ENCODE results near the gene DYSF. TPM values are rescaled to one million over a fixed set of nuclear protein-coding genes. Genes with fewer than 3 reads are reported as not detected.
"Not testable (repeated sequence)": the region's sequence is repeated elsewhere in the genome, so short reads cannot be mapped to it uniquely, and the experiment has no call there.

Gene DYSF
- polyA plus RNA-seq, 3 donors from 2014 or later: 3.4 to 5.0 (median 4.2) TPM

DNA sequence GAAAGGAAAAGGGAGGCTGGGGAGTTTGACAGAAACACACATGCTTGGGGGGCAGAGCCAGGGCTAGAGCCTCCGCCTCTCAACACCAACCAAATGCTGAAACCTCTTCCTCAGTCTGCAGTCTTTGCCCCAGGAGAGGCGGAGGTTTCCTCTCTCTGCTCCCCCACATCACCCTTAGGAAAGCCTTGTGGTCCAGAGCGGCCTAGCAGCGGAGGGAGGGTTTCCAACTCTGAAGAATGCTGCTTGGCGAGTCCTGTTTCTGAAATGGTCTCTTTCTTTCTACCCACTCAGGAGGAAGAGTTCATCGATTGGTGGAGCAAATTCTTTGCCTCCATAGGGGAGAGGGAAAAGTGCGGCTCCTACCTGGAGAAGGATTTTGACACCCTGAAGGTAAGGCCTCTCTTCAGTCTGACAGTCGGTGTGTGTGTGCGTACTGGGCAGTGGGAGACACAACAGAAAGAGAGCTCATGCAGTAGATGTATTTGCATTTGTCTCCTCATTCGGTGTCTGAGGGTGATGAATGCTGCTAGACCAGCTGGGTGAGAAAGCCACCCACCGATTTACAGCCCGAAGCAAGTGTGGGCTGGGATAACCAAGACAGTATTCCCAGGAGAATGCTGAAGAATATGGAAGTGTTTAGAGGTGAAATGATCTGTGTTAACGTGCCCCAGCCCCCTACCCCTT is 190.5 kb downstream of the DYSF start:
- H3K9me3 Mint-ChIP-seq: peaks cover 0 to 2% (median 0%) of the 10 kb centered on the region in 6 donors
- no peak overlapping the region for H3K27ac Mint-ChIP-seq
- peaks cover 0 to 10% (median 4%) of the 10 kb centered on the region in 3 donors for H3K36me3 Mint-ChIP-seq
- H3K4me1 Mint-ChIP-seq: no peaks in the 10 kb centered on the region
- H3K27me3 Mint-ChIP-seq (ENCODE audit: low read depth in 3 of 3): peaks cover 0 to 6% (median 6%) of the 10 kb centered on the region in 3 donors
- DNase-seq: no peak
- H3K4me3 Mint-ChIP-seq: no peak overlapping the region

DNA sequence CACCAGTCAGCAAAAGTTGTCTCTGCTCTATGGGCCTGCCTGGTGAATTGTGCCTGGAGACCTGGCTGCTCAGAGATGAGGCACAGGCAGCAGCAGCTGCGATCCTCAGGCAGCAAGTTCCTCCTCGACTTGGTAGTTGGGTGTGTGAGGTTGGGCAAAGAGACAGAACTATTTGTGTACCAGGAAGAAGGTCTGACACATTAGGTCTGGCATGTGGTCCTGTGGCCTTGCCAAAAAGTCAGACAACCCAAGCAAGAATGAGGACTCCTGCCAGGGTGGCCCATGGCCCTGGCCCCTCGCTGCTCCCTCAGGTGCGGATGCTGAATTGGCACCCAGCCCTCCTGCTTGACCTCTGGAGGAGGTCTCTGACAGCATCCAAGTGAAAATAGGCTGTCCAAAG is 192.7 kb downstream of the DYSF start:
- peaks cover 0 to 10% (median 4%) of the 10 kb centered on the region in 3 donors for H3K36me3 Mint-ChIP-seq
- no peak overlapping the region for H3K4me3 Mint-ChIP-seq
- H3K9me3 Mint-ChIP-seq: peaks cover 0 to 2% (median 0%) of the 10 kb centered on the region in 6 donors
- peaks cover 0 to 6% (median 6%) of the 10 kb centered on the region in 3 donors for H3K27me3 Mint-ChIP-seq (ENCODE audit: low read depth in 3 of 3)
- no peaks in the 10 kb centered on the region for H3K4me1 Mint-ChIP-seq
- no peak overlapping the region for H3K27ac Mint-ChIP-seq
- no peak for DNase-seq

DNA sequence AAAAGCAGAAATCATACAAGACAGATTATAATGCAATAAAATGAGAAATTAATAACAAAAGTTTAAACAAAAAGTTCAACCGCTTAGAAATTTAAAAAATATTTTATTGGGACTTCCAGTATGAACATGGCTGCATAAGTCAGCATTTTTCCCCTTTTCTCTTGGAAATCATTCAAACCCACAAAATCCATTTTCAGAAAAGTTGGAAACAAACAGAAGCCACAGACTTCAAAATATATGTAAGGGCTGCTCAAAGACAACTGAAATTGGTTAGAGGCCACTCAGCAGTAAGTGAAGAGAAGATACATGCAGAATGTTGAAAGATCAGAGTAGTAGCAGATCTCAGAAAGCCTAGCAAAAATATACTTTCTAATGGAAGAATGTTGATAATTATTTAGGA is 194.0 kb downstream of the DYSF start:
- Mint-ChIP-seq H3K36me3 (peaks cover 0 to 10% (median 4%) of the 10 kb centered on the region in 3 donors), H3K9me3 (peaks cover 0 to 2% (median 0%) of the 10 kb centered on the region in 6 donors), H3K27me3 (ENCODE audit: low read depth in 3 of 3) (peaks cover 0 to 6% (median 2%) of the 10 kb centered on the region in 3 donors), H3K4me3 (no peak overlapping the region), H3K27ac (no peak overlapping the region), H3K4me1 (no peaks in the 10 kb centered on the region)
- no peak for DNase-seq

DNA sequence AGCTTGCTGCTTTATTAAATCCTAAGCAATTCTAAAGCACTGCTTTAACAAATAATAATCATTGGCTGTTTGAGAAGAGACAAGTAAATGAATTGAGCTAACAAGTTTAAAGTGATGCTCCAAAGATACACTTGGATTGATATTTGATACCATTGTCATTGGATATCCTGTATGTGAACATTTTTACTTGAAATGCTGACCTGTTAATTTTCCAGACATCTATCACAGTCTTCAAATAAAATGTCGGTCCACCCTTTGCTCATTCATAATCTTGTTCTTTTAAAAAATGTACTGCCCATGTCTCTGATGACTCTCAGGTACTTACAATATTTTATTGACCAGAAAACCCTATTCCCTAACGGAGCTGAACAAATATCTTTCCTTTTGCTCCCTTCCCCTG is 202.1 kb downstream of the DYSF start:
- peaks cover 0 to 22% (median 20%) of the 10 kb centered on the region in 3 donors for H3K36me3 Mint-ChIP-seq
- H3K4me3 Mint-ChIP-seq: no peak overlapping the region
- no peak for DNase-seq
- H3K27ac Mint-ChIP-seq: no peak overlapping the region
- H3K9me3 Mint-ChIP-seq: peaks cover 7 to 16% (median 13%) of the 10 kb centered on the region in 6 donors
- peaks cover 0 to 2% (median 2%) of the 10 kb centered on the region in 3 donors for H3K27me3 Mint-ChIP-seq (ENCODE audit: low read depth in 3 of 3)
- no peaks in the 10 kb centered on the region for H3K4me1 Mint-ChIP-seq

DNA sequence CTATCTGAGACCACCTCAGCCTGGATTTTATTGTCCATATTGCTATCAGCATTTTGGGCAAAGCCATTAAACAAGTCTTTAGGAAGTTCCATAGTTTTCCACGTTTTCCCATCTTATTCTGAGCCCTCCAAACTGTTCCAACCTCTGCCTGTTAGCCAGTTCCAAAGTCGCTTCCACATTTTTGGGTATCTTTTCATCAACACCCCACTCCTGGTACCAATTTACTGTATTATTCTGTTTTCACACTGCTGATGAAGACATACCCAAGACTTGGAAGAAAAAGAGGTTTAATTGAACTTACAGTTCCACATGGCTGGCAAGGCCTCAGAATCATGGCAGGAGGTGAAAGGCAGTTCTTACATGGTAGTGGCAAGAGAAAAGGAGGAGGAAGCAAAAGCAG is 204.9 kb downstream of the DYSF start:
- H3K4me1 Mint-ChIP-seq; H3K27ac Mint-ChIP-seq; H3K4me3 Mint-ChIP-seq; DNase-seq; H3K27me3 Mint-ChIP-seq (ENCODE audit: low read depth in 3 of 3): not testable (repeated sequence)
- Mint-ChIP-seq H3K9me3 (peaks cover 7 to 16% (median 11%) of the 10 kb centered on the region in 6 donors), H3K36me3 (peaks cover 0 to 22% (median 20%) of the 10 kb centered on the region in 3 donors)

DNA sequence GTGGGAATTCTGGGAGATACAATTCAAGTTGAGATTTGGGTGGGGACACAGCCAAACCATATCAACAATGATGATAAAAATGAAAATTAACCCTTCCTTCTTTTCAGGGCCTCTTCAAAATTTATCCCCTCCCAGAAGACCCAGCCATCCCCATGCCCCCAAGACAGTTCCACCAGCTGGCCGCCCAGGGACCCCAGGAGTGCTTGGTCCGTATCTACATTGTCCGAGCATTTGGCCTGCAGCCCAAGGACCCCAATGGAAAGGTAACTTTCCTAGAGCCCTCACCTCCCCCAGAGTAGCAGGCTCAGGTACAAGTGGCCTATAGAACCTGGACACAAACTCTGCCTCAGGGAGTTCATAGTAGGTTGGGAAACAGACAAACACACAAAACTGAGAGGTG is 205.4 kb downstream of the DYSF start:
- Mint-ChIP-seq H3K36me3 (peaks cover 0 to 22% (median 20%) of the 10 kb centered on the region in 3 donors), H3K4me3 (no peak overlapping the region), H3K27me3 (ENCODE audit: low read depth in 3 of 3) (peaks cover 0 to 2% (median 2%) of the 10 kb centered on the region in 3 donors), H3K27ac (no peak overlapping the region), H3K4me1 (no peaks in the 10 kb centered on the region), H3K9me3 (peaks cover 7 to 16% (median 11%) of the 10 kb centered on the region in 6 donors)
- no peak for DNase-seq

DNA sequence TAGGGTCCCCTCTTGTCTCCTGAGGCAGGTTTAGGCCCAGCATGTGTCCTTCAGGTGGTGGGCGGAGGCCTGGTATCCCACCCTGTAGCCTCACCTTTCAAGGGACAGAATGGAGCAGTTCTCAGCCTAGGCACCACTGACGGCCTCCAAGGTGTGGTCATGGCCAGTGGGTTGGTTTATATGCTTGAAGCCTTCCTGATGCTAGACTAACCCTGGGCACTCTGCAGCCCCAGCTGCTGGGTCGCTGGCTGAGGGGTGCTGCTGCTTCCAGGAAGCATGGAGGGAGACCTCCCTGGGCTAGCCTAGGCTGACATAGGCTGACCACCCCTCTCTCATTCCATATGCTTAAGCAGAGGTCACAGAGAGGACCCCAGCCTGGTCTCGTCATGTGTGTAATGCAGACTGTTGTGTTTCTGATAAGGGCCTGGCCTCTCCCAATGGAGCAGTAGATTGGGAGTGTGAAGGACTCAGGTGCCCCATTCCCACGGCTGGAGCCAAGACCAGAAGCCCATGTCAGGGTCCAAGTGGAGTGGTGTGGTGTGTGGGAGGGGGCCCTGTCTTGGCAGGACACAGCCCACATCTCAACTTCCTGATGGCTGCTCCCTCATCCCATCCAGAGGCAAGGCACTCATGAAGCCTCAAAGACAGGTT is 206.6 kb downstream of the DYSF start:
- DNase-seq: no peak
- H3K4me3 Mint-ChIP-seq: no peak overlapping the region
- peaks cover 5 to 22% (median 20%) of the 10 kb centered on the region in 3 donors for H3K36me3 Mint-ChIP-seq
- peaks cover 7 to 16% (median 11%) of the 10 kb centered on the region in 6 donors for H3K9me3 Mint-ChIP-seq
- peaks cover 2% of the 10 kb centered on the region in 3 donors for H3K27me3 Mint-ChIP-seq (ENCODE audit: low read depth in 3 of 3)
- H3K27ac Mint-ChIP-seq: no peak overlapping the region
- H3K4me1 Mint-ChIP-seq: no peaks in the 10 kb centered on the region

DNA sequence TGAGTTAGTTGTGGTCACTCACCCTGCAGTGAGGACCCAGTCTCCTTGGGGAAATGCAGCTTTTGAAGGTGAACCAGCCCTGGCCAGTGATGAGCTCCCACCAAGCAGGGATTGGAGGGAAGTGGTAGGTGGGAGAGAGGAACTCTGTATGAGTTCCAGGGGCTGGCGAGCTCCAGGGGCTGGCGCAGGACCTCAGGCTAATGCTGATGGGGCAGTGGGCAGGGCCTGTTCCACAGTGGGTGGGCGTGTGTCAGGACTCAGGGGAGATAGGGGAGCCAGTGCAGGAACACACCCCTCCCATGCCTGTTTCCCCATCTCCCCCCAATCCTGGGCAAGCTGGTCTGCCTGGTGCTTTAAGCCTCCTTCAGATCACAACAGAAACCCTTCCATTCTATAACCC is 208.4 kb downstream of the DYSF start:
- H3K36me3 Mint-ChIP-seq: peaks cover 7 to 18% (median 14%) of the 10 kb centered on the region in 3 donors
- no peaks in the 10 kb centered on the region for H3K4me1 Mint-ChIP-seq
- no peak overlapping the region for H3K4me3 Mint-ChIP-seq
- peaks cover 0 to 2% (median 2%) of the 10 kb centered on the region in 3 donors for H3K27me3 Mint-ChIP-seq (ENCODE audit: low read depth in 3 of 3)
- peaks cover 5 to 16% (median 11%) of the 10 kb centered on the region in 6 donors for H3K9me3 Mint-ChIP-seq
- no peak for DNase-seq
- H3K27ac Mint-ChIP-seq: no peak overlapping the region

DNA sequence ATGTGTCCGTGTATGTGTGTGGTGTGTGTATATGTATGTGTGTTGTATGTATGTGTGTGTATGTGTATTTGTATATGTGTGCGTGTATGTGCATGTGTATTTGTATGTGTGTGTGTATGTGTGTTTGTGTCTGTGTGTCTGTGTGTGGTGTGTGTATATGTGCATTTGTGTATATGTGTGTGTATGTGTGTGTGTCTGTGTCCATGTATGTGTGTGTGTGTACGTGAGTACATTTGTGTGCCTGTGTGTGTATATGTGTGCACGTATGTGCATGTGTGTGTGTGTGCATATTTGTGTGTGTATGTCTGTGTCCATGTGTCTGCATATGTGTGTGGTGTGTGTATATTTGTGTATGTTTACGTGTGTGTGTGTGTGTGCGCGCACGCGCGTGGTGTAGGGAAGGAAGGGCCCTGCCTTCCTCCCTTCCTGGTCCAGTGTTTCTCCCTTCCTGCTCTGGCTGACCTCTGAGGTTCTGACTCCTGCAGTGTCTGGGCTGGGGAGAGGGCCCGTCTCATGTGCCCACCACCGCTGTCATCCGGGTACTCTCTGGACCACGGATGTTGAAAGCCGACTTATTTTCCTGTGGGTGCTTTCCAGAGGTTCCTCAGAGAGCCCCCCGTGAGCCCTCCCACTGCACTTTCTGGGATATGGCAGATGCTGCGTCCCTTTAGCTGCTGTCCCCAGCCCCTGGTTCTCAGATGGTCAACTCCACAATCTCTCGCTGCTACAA is 209.5 kb downstream of the DYSF start:
- no peak for DNase-seq
- H3K9me3 Mint-ChIP-seq: peaks cover 5 to 15% (median 10%) of the 10 kb centered on the region in 6 donors
- H3K27ac Mint-ChIP-seq: no peak overlapping the region
- H3K27me3 Mint-ChIP-seq (ENCODE audit: low read depth in 3 of 3): peaks cover 0 to 3% (median 2%) of the 10 kb centered on the region in 3 donors
- H3K4me3 Mint-ChIP-seq: no peak overlapping the region
- no peaks in the 10 kb centered on the region for H3K4me1 Mint-ChIP-seq
- H3K36me3 Mint-ChIP-seq: peaks cover 10 to 14% (median 13%) of the 10 kb centered on the region in 3 donors

DNA sequence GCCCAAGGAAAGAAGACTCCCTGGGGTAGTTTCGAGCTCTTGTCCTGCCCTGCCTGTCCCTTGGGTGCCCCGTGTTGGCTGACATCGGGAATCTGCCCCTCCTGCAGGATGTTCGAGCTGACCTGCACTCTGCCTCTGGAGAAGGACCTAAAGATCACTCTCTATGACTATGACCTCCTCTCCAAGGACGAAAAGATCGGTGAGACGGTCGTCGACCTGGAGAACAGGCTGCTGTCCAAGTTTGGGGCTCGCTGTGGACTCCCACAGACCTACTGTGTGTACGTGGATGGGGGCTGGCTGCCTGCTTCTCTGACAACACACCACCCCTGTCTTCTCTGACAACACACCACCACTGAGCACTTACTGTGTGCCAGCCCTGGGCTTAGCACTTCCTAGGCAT is 210.8 kb downstream of the DYSF start:
- DNase-seq: no peak
- peaks cover 2 to 10% (median 3%) of the 10 kb centered on the region in 3 donors for H3K36me3 Mint-ChIP-seq
- H3K9me3 Mint-ChIP-seq: peaks cover 0 to 3% (median under 1%) of the 10 kb centered on the region in 6 donors
- peaks cover 0 to 4% (median 2%) of the 10 kb centered on the region in 3 donors for H3K27me3 Mint-ChIP-seq (ENCODE audit: low read depth in 3 of 3)
- no peak overlapping the region for H3K27ac Mint-ChIP-seq
- no peak overlapping the region for H3K4me3 Mint-ChIP-seq
- no peaks in the 10 kb centered on the region for H3K4me1 Mint-ChIP-seq

DNA sequence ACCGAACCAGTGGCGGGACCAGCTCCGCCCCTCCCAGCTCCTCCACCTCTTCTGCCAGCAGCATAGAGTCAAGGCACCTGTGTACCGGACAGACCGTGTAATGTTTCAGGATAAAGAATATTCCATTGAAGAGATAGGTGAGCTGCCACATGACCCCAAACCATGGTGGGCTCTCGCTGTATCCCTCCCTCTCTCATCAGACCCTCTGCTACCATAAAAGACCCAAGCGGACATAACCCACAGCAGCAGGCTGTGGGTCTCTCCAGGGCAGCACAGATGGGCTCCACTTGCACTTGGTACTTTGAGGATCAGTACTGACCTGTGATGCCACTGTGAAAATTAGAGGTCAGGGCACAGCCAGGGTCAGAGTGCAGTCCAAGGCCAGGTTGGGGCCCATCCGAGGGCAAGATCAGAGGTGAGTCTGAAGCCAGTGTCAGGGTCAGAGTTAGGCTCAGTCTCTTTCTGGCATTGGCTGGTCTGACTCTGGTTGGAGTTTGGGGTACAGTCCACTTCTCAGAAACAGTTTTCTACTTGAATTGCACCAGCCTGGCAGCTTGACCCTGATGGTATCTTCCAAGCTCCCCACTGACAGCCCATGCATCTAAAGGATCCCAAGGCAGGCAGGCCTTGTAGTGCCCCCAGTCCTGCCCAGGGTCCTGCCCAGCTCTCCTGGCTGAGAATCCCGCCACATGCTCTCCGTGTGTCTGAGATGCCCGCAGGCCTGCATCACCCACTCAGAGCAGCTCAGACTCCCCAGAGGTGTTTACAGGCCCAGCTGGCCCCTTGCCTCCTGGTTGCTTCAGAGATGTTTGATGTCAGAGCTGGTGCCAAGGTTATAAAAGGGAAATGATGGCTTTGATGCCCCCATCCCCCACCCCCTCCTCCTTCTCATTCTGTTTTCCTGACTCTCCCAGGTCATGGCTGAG is 212.1 kb downstream of the DYSF start:
- Mint-ChIP-seq H3K4me1 (no peaks in the 10 kb centered on the region), H3K4me3 (no peak overlapping the region), H3K27me3 (ENCODE audit: low read depth in 3 of 3) (peaks cover 0 to 2% (median 2%) of the 10 kb centered on the region in 3 donors), H3K27ac (no peak overlapping the region), H3K36me3 (peaks cover 0 to 10% (median 0%) of the 10 kb centered on the region in 3 donors), H3K9me3 (no peaks in the 10 kb centered on the region)
- no peak for DNase-seq

DNA sequence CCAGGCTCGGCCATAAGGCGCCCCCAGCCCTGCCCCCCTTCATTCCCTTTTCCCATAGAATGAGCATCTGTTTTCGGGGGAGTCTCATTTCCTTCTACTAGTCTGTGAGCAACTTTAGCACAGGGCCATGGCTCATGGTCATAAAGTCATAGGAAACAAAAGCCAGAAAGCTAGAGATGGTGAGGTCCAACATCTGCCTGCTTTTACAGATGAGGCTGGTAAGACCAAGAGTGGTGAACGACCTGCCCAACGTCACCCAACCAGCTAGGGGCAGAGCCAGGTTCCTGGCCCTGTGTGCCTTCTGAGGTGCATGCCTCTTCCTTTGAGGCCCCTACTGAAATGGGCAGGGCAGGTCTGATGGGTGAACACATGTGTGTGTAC is 212.7 kb downstream of the DYSF start:
- DNase-seq: no peak
- no peak overlapping the region for H3K4me3 Mint-ChIP-seq
- no peaks in the 10 kb centered on the region for H3K9me3 Mint-ChIP-seq
- H3K27ac Mint-ChIP-seq: no peak overlapping the region
- peaks cover 0 to 10% (median 0%) of the 10 kb centered on the region in 3 donors for H3K36me3 Mint-ChIP-seq
- H3K4me1 Mint-ChIP-seq: no peaks in the 10 kb centered on the region
- H3K27me3 Mint-ChIP-seq (ENCODE audit: low read depth in 3 of 3): peaks cover 0 to 2% (median 2%) of the 10 kb centered on the region in 3 donors
